HG03060 (cell line): ENCODE results near the gene ULBP3.
"Not testable (repeated sequence)": the region's sequence is repeated elsewhere in the genome, so short reads cannot be mapped to it uniquely, and the experiment has no call there.

Source experiments
- ATAC-seq: cut with Tn5 transposase; IDR thresholded peaks from one replicate; pipeline ENCODE4 v1.9.1; 2021; ENCODE audit warnings: low read depth, moderate number of reproducible peaks; ENCODE audit not compliant: unreplicated experiment

The ULBP3 gene

DNA sequence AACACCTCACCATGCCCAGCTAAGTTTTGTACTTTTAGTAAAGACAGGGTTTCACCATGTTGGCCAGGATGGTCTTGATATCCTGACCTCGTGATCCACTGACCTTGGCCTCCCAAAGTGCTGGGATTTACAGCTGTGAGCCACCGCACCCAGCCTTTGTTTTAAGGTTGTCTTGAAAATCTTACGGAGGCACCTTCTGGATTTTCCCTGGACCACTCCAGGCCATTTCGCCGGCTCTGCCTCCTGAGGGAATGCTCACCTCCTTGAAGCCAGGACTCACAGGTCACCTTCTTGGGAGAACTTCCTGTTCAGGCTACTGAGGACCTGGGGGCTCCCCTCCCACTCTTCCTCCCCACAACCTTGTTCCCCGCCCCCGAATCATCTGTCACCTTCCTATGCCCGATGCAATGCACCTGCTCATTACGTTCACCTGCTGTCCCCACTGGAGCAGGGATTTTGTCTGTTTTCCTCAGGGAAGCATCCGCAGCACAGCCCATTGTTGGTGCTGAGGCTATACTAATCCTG, 24.2 kb downstream of the ULBP3 start:
- ATAC-seq: no peak

DNA sequence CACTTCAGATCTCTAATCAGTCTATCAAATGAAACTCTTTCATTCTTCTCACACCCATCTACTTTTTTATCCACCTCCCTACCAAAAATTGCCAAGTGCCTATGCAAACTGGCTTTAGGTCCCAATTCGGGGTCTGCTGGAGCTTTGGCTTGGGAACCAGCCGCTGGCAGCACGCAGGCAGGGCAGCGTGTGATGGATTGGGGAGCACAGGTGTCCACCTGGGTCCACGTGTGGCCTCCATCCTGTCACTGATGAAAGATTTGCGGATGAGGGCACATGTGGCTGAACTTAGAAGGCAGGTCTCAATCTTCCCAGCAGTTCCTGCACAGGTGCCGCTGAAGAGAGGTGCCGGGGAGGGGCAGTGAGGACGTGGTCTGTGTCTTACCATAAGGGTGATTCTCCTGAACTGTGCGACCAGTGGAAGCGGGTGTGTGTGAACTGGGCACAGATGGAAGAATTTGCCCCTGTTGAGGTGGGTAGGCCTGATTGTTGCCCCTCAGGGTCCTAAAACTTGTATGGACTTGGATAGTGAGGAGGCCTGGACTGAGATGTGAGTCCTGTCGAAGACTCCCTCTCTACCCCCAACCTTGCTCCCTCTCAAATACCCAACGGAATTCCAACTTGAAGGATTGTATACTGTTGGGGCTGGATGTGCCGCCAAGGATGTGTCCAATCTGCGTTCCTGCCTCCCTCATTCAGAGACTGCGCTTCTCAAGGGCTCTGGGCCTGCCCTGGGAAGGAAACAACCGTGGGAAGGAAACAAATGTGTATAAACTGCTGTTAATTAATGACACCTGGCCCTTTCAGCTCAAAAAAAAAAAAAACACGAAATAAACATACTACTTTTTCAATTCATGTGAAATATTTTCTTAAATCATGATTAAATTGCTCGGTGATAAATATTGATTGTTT, 25.2 kb downstream of the ULBP3 start:
- ATAC-seq: no peak

DNA sequence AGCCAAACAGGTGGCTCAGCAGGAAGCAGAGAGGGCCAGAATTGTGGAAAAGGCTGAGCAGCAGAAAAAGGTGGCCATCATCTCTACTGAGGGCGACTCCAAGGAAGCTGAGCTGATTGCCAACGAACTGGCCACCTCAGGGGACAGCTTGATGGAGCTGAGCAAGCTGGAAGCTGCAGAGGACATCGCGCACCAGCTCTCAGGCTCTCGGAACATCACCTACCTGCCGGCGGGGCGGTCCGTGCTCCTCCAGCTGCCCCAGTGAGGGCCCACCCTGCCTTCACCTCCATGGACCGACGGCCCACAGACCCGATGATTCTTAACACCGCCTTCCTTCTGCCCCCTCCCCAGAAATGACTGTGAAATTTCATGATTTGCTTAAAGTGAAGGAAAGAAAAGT, 25.8 kb downstream of the ULBP3 start:
- ATAC-seq: no peak

DNA sequence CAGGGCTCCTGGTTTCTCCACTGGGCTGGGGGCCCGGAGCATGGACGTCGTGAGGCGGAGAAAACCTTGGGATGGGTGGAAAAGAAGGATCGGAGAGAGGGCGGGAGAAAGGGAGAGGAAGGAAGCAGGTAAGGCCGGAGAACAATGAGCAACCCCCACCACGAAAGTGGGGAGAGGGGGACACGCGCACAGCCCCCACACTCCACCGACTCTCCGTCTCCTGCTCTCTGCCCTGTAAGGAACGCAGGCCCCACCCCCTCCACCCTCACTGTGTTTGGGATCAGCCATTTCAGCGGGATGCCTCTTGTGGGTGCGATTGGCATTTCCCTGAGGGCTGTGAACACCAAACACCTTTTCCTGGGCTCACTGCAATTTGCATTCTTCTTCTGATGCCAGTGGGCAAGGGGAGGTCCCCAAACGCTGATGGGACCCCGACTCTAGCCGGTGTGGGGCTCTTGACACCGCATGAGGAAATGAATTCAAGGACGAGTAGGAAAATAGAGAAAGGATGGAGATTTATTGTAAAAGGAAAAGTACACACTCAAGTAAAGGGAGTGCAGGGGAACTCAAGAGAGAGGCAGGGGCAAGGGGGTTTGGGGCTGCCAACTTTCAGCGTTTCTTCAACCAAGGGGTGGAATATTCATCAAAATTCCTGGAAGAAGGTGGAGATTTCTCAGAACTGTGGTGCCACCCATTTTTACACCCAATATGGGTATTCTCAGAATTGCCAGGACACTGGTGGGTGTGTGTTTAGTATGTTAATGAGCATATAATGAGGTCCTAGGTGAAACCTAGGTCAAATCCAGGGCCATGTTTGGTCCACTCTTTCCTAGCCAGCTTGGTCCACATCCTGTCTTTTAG, 30.5 kb downstream of the ULBP3 start:
- ATAC-seq: no peak

DNA sequence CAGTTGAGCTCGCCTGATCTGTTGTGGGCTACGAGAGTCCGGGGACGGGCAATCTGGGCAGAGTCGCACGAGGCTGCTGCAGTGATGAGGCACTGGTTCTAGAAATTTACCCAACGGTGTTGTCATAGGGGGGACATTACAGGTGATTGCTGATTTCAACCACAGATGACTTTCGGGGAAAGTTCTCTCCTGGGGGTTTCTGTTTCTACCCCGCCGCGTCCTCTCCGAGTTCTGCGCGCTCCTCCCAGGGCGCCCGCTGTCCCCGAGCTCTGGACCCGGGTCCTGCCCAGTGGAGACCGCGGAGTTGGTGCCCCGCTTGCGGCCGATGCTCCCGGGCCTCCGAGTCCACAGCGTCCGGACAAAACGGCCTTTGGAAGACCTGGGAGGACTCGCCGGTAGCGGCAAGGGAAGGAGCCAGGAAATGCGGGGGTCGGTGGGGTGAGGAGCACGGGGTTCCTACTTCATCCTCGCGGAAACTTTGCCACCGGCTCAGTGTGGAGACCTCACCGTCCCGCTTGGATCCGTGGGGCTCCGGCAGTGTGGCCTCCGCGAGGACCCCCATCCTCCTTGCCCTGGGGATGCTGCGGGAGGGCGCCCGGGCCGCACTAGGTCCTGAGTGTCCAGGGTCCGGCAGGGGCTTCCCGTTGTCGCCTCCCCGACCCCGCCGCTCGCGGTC, 31.3 kb downstream of the ULBP3 start:
- no peak for ATAC-seq

GRCh38 chr6:150036081-150036480, 32.8 kb downstream of the ULBP3 start:
- ATAC-seq: no peak

GRCh38 chr6:150033207-150033771, 35.6 kb downstream of the ULBP3 start:
- no peak for ATAC-seq

GRCh38 chr6:150032598-150032997, 36.3 kb downstream of the ULBP3 start:
- no peak for ATAC-seq

GRCh38 chr6:150030611-150031010, 38.3 kb downstream of the ULBP3 start:
- ATAC-seq: no peak

- ATAC-seq: no peak
Measured at GRCh38 chr6:150029749-150030148, 39.2 kb downstream of the ULBP3 start.

DNA sequence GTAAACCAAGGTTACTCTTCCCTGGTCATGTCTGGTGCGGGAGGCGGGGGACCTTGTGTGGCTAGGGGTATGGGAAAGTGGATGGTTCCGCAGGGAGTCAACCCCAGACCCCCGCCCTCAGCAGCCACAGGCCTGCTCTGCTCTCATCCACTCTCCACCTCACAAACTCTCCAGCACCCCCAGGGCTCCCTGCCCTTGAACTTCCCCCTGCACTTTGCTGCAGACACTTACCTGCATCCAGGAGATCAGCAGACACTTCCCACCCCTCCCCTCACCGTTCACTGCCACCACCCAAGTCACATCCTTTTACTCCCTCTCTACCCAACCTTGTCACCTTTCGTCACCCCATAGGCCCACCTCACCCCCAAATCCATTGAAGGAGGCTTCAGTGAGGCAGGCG, 39.6 kb downstream of the ULBP3 start:
- ATAC-seq: no peak

GRCh38 chr6:150028799-150029198, 40.1 kb downstream of the ULBP3 start:
- no peak for ATAC-seq

GRCh38 chr6:150027806-150028565, 40.9 kb downstream of the ULBP3 start:
- ATAC-seq: no peak

DNA sequence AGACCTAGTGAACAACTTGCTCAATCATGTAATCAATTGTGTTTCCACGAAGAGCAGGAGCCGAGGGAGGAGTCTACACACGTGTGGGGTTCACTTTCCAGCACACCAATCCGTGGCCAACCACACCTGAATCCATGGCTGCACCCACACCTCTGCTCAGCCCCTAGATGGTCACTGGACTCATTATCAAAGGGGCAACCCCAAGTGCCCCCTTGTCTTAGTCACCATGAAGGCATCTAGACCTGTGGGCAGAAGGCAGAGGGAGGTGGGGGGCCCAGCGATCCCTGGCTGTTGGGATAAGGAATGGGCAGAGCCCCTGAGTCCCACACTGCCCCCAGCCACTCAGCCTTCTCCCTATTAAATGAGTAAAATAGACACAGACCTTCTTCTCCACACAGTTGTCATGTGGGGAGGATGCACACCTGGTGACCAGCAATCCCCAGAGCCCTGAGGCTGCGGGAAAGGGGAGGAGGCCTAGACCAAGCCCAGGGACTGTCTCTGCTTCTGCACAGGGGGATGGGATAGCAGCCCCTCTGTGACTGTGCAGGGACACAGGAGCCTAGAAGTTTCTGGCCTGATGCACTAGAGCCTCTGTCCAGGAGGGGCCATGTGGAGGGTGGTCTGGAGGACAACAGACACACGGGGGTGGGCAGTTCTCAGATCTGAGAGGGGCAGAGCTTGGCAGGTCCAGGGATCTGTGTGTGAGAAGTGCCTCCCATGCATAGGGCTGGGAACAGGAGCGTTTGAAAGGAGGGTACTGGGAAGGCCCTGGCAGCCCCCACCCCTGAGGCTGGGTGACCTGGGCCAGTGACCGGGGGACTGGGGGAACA, 41.7 kb downstream of the ULBP3 start:
- no peak for ATAC-seq

GRCh38 chr6:150025201-150025917, 43.6 kb downstream of the ULBP3 start, which contains the start of gene RAET1L:
TSS of gene RAET1L (minus strand) at chr6:150025532. CDS start at chr6:150025471, 61 bp downstream.
- no peak for ATAC-seq

- ATAC-seq: no peak
Measured at GRCh38 chr6:150024646-150025155, 44.2 kb downstream of the ULBP3 start.

DNA sequence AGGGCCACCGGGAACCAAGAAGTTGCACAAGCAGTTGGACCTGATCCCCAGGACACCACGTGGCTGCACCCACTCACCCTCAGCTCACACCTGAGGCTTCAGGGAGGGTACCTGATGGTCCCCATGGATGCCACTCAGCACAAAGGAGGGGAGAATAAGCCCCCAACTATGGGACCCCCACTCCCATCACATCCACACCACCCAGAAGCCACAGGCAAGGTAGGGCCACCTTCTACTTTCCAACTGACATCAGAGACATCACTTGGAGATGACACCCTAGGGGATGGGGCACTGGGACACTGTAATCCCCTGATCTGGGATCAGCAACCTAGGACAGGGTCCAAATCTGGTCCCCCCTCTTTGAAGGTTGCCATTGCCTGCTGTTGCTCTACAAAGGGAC, 44.9 kb downstream of the ULBP3 start:
- ATAC-seq: not testable (repeated sequence)

DNA sequence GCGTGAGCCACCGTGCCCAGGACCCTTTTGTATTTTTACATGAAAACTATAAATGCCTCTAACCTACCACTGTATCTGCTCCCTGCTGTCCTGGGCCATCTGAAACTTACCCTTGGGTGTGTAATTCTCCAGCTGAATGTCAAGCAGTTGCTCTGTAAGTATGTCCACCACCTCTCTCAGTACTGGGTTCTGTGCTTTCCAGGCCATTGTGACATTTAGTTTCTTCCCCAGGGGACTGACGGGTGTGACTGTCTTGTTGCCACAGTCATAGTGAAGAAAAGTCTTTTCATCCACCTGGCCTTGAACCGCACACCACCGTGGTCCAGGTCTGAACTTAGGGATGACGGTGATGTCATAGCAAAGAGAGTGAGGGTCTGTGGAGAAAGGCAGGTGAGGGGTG, 47.1 kb downstream of the ULBP3 start:
- ATAC-seq: not testable (repeated sequence)
